22Rv1 (cell line): Measurements from ENCODE around the gene INA.

Experiments used
- CTCF ChIP-seq: fragments of 450-650 bp; IDR thresholded peaks from 2 replicates; pipeline ENCODE4 v1.5.1; 2017; ENCODE audit warnings: mild to moderate bottlenecking
- ZFX ChIP-seq: fragments of 450-650 bp; IDR thresholded peaks from 2 replicates; pipeline ENCODE4 v1.6.1; 2017; ENCODE audit warnings: antibody characterized with exemption, borderline replicate concordance

- TF ChIP-seq CTCF (no peak), ZFX (no peak)
These were observed 51.0 kb downstream of the INA start for GRCh38 chr10:103327906-103328305.
